ENCODE results near the gene MYO5B.

GRCh38 chr18:49784427-49785185 is 410.3 kb downstream of the MYO5B start:
- no peak for TF ChIP-seq CTCF (IDR thresholded peaks at IDR 0.05)
- no peak for TF ChIP-seq POLR2A (IDR thresholded peaks at IDR 0.05)
